HEK293 (cell line): ENCODE data around the gene GIPC2.
"Not testable (repeated sequence)": the region's sequence is repeated elsewhere in the genome, so short reads cannot be mapped to it uniquely, and the experiment has no call there.

Source experiments
- CTCF ChIP-seq: fragments of 450-650 bp; formaldehyde crosslinking; IDR thresholded peaks from 2 replicates; pipeline ENCODE4 v1.5.1; 2016; ENCODE audit warnings: missing biosample characterization, missing genetic modification characterization
- EGR2 ChIP-seq: fragments of 450-650 bp; formaldehyde crosslinking; IDR thresholded peaks from 2 replicates; pipeline ENCODE4 v1.5.1; 2016; ENCODE audit warnings: low read depth, missing biosample characterization, missing genetic modification characterization
- KLF1 ChIP-seq: fragments of 450-650 bp; formaldehyde crosslinking; IDR thresholded peaks from 2 replicates; pipeline ENCODE4 v1.5.1; 2016; ENCODE audit warnings: missing biosample characterization, missing genetic modification characterization
- KLF9 ChIP-seq: fragments of 450-650 bp; formaldehyde crosslinking; IDR thresholded peaks from 2 replicates; pipeline ENCODE4 v1.5.1; 2016; ENCODE audit warnings: missing biosample characterization, missing genetic modification characterization, low read depth
- PRDM10 ChIP-seq: fragments of 450-650 bp; formaldehyde crosslinking; IDR thresholded peaks from 2 replicates; pipeline ENCODE4 v1.5.1; 2016; ENCODE audit warnings: missing biosample characterization, missing genetic modification characterization
- ZBTB11 ChIP-seq: fragments of 450-650 bp; formaldehyde crosslinking; conservative IDR thresholded peaks from 2 replicates; pipeline ENCODE4 v1.5.1; 2016; ENCODE audit warnings: low read depth, missing biosample characterization, missing genetic modification characterization
- ZBTB49 ChIP-seq: fragments of 450-650 bp; formaldehyde crosslinking; IDR thresholded peaks from 2 replicates; pipeline ENCODE4 v1.5.1; 2016; ENCODE audit warnings: missing biosample characterization, missing genetic modification characterization, low read depth
- ZBTB8A ChIP-seq: fragments of 450-650 bp; formaldehyde crosslinking; IDR thresholded peaks from 2 replicates; pipeline ENCODE4 v1.5.1; 2016; ENCODE audit warnings: missing biosample characterization, missing genetic modification characterization
- ZEB2 ChIP-seq: fragments of 450-650 bp; formaldehyde crosslinking; IDR thresholded peaks from 2 replicates; pipeline ENCODE4 v1.5.1; 2016; ENCODE audit warnings: missing biosample characterization, missing genetic modification characterization
- ZNF121 ChIP-seq: fragments of 450-650 bp; formaldehyde crosslinking; IDR thresholded peaks from 2 replicates; pipeline ENCODE4 v1.5.1; 2016; ENCODE audit warnings: missing biosample characterization, missing genetic modification characterization
- ZNF544 ChIP-seq: fragments of 450-650 bp; formaldehyde crosslinking; IDR thresholded peaks from 2 replicates; pipeline ENCODE4 v1.5.0; 2017; ENCODE audit warnings: missing biosample characterization, missing genetic modification characterization
- ZNF747 ChIP-seq: fragments of 450-650 bp; formaldehyde crosslinking; IDR thresholded peaks from 2 replicates; pipeline ENCODE4 v1.5.1; 2016; ENCODE audit warnings: missing biosample characterization, missing genetic modification characterization
- ZNF837 ChIP-seq: fragments of 450-650 bp; formaldehyde crosslinking; IDR thresholded peaks from 2 replicates; pipeline ENCODE4 v1.5.1; 2016; ENCODE audit warnings: missing biosample characterization, missing genetic modification characterization

GRCh38 chr1:78064886-78065285, 19.1 kb downstream of the GIPC2 start:
- TF ChIP-seq ZNF837 (tag by site-specific recombination); PRDM10 (tag by site-specific recombination); ZBTB49; ZNF544 (tag by site-specific recombination); KLF9 (tag by site-specific recombination); EGR2; ZEB2; ZNF747 (tag by site-specific recombination); ZBTB11 (tag by site-specific recombination); KLF1 (tag by site-specific recombination); CTCF (tag by site-specific recombination); ZBTB8A (tag by site-specific recombination); ZNF121 (tag by site-specific recombination): not testable (repeated sequence)
